Activated CD4-positive, CD25-positive, alpha-beta regulatory T cell treated with anti-CD3 and anti-CD28 coated beads, Interleukin-2, amount 50 U/mL, for 72 hours (primary cell): ENCODE data around the gene SEPTIN14.
"Not testable (repeated sequence)": the region's sequence is repeated elsewhere in the genome, so short reads cannot be mapped to it uniquely, and the experiment has no call there.

ENCODE experiments used
- DNase-seq: peaks from one replicate; pipeline ENCODE4 v3.0.0; 2021

SEPTIN14 gene

GRCh38 chr7:55778631-55779030 lies 83.9 kb downstream of the SEPTIN14 start:
- DNase-seq: no peak

- DNase-seq: no peak
Measured at GRCh38 chr7:55776196-55776595, 86.4 kb downstream of the SEPTIN14 start.

DNA sequence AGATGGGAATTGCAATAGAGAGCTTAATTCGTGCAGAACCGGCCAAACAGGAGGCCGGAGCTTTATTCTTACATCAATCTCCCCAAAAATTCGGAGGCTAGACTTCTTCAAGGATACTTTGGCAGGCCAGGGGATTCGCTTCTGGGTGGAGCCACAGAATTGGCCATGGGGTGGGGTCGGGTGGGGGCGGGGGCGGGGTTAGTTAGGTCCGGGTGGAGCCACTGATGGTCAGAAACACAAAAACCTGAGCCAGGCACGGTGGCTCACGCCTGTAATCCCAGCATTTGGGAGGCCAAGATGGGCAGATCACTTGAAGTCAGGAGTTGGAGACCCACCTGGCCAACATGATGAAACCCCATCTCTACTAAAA lies 87.5 kb downstream of the SEPTIN14 start:
- DNase-seq: no peak

DNA sequence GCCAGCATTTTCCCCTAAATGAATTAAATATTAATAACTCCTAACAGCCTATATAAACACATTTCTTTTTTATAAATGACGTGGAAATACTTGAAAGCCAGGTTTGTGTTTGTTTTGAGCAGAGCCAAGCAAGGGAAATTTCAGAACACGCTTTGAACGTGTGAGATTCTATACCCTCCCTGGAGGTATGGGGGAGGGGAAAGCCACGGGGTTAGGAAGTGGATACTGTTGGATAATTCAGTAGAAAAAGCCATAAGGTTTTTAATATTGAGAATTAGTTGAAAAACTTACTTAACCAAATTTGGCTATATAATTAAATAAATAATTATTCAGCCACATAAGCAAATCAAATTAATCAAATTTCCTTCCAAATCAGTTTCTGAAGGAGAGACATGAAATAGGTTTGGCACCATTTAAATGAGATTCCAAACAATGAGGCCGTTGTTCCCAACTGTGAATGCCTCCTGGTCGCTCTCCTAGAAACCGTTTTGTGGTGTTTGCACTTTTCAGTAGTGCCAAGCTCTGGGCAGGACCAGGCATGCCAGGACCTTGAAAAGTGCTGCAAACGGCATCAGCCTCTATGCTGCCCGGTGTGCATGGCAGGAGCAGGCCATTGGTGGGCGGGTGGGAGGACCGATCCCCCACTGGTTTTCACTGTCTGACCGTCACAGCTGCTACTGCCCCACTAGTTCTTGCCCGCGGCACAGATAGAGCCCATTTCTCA lies 88.1 kb downstream of the SEPTIN14 start:
- no peak for DNase-seq

DNA sequence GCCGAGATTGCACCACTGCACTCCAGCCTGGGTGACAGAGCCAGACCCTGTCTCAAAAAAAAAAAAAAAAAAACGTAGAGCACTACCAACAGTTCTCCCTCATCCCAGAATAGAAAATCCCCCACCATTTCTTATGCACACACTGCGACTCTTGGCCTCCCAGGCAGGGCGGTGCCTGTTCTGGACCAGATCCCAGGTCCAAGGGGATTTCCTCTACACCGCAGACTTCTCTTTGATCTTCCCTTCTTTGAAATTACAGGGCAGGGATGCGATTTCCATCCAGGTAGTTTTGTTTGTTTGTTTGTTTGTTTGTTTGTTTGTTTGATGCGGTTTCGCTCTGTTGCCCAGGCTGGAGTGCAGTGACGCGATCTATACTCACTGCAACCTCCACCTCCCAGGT lies 91.8 kb downstream of the SEPTIN14 start:
- no peak for DNase-seq

- DNase-seq: not testable (repeated sequence)
Measured at GRCh38 chr7:55753274-55753862, 109.2 kb downstream of the SEPTIN14 start.

- not testable (repeated sequence) for DNase-seq
Measured at GRCh38 chr7:55744706-55745105, 117.8 kb downstream of the SEPTIN14 start.
